ENCODE measurements around the gene SUPT20H.
"Not testable (repeated sequence)": the region's sequence is repeated elsewhere in the genome, so short reads cannot be mapped to it uniquely, and the experiment has no call there.

Gene SUPT20H

GRCh38 chr13:37070145-37070695 is 10.7 kb upstream of the SUPT20H start:
- DNase-seq (ENCODE audit: low read depth in 2 of 3, low spot score in 2 of 3), result no peak

DNA sequence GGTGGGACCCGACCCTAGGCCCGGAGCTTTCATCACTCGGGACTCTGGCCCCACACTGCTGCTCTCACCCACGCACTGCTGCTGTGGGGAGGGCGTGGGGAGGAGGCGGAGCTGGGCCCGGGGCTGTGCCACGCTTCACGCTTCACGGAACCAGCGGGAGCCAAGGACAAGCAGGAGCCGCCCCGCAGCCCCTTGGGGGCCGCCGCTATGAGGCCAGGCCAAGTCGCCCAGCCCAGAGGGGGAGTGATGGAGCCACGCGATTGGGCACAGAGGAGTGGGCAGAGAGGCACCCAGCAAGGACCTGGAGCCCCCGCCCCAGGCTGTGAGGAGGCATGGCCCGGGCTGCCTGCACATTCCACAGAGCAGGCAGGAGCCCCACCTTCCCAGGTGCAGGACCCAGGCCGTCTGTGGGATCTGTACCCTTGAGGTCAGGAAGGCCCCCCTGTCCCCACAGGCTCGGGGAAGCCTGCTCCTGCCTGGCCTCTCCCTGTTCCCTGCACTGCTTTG is 10.2 kb upstream of the SUPT20H start:
- DNase-seq (ENCODE audit: low read depth in 2 of 3, low spot score in 2 of 3), result no peak

DNA sequence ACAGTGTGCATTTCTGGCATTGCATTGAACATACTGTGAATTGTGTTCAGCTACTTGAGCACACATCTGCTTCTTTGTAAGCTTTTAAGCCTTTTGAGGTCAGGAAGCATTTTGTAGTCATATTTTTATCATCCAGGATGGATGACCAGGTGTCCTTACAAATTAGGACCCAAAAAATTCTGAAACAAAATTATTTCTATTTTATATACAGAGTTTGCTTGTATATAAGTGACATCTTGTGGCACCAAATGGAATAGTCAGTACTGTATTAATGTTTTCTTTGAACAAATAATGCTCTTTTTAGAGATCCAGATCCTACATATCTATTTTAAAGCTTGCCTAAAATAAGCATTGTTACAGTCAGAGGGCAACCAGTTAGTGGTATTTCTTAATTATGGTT is 9.5 kb upstream of the SUPT20H start:
- no peak for DNase-seq (ENCODE audit: low read depth in 2 of 3, low spot score in 2 of 3)

GRCh38 chr13:37067874-37068273 is 8.4 kb upstream of the SUPT20H start:
- no peak for DNase-seq (ENCODE audit: low read depth in 2 of 3, low spot score in 2 of 3)

GRCh38 chr13:37065890-37066526 is 6.5 kb upstream of the SUPT20H start:
- no peak for DNase-seq (ENCODE audit: low read depth in 2 of 3, low spot score in 2 of 3)

DNA sequence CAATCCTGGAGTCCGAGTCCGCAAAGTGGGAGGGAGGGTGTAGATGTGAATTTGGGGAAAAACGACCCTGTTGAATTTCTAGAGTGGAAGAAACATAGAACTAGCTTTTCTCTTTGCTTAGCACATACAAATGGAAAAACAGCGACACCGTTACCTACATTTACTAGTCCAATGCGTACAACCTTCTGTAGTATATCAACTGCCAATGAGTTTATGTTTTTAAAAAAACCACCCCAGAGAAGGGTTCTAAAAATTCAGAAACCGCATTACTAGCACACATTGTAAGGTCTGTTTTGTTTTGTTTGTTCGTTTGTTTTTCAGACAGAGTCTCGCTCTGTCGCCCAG is 332 bp upstream of the SUPT20H start:
- DNase-seq (ENCODE audit: low read depth in 2 of 3, low spot score in 2 of 3), result no peak

- not testable (repeated sequence) for DNase-seq (ENCODE audit: low read depth in 2 of 3, low spot score in 2 of 3)
Measured at GRCh38 chr13:37056228-37056627, 3.3 kb downstream of the SUPT20H start.

DNA sequence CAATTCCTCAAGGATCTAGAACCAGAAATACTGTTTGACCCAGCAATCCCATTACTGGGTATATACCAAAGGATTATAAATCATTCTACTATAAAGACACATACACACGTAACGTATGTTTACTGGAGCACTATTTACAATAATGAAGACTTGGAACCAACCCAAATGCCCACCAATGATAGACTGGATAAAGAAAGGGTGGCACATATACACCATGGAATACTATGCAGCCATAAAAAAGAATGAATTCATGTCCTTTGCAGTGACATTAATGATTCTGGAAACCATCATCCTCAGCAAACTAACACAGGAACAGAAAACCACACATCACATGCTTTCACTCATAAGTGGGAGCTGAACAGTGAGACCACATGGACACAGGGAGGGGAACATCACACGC is 6.4 kb downstream of the SUPT20H start:
- DNase-seq (ENCODE audit: low read depth in 2 of 3, low spot score in 2 of 3), result not testable (repeated sequence)

- no peak for DNase-seq (ENCODE audit: low read depth in 2 of 3, low spot score in 2 of 3)
Measured at GRCh38 chr13:37049810-37050209, 9.7 kb downstream of the SUPT20H start.

GRCh38 chr13:37047846-37048245 is 11.6 kb downstream of the SUPT20H start:
- no peak for DNase-seq (ENCODE audit: low read depth in 2 of 3, low spot score in 2 of 3)

DNA sequence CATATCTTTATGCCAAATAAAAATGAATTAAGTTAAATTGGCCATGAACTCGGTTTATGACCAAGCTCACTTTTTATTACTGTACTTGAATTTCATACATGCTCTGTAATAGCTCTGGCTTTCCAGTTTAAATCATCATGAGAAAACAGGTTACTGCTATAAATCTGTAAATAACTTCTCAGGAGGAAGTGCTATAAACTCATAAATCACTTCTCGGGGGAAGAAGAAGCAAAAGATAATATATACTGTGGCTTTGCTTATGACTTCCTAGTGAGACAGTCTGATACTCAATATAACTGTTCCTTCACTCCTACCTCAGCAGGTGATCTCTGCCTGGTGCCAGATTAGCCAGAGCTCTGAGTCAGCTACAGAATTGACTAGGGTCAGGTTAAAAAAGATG is 12.5 kb downstream of the SUPT20H start:
- DNase-seq (ENCODE audit: low read depth in 2 of 3, low spot score in 2 of 3), result no peak

- no peak for DNase-seq (ENCODE audit: low read depth in 2 of 3, low spot score in 2 of 3)
Measured at GRCh38 chr13:37046062-37046461, 13.4 kb downstream of the SUPT20H start.

DNA sequence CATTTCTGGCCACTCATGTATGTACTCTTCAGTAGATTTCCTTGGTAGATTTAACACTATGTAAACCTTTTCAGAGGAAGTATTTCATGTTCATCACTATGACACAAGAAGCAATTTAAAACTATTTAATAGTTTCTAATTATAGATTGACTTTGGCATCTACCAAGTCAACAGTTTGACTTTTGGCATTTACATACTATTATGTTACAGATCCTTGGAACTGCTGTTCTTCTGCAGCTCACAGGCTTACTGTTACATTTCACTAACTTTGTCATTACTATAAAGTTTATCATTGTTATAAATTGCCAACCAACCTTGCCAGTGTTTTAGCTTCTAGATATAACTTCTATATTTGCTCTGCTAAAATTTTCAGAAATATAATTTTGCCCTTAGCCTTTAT is 18.7 kb downstream of the SUPT20H start:
- no peak for DNase-seq (ENCODE audit: low read depth in 2 of 3, low spot score in 2 of 3)

DNA sequence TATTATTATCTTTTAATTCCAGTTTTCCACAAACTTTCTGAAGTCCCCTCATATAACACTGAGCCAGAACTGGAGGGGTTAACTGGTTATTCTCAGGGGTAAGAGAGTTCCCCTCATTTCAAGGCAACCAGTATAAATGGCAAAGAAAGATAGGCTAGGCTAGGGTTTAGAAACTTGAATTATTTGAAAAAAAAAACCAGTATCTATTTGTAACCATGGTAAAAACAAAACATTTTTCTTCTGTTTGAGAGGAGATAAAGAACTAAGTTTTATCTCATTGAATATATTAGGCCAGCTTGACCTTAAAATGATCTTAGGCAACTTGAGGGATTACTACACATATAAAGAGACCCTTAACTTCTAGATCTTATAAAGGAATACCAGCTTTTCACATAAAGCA is 19.6 kb downstream of the SUPT20H start:
- no peak for DNase-seq (ENCODE audit: low read depth in 2 of 3, low spot score in 2 of 3)

- no peak for DNase-seq (ENCODE audit: low read depth in 2 of 3, low spot score in 2 of 3)
Measured at GRCh38 chr13:37037241-37037640, 22.2 kb downstream of the SUPT20H start.

GRCh38 chr13:37029617-37030016 is 29.9 kb downstream of the SUPT20H start:
- DNase-seq (ENCODE audit: low read depth in 2 of 3, low spot score in 2 of 3), result no peak

DNA sequence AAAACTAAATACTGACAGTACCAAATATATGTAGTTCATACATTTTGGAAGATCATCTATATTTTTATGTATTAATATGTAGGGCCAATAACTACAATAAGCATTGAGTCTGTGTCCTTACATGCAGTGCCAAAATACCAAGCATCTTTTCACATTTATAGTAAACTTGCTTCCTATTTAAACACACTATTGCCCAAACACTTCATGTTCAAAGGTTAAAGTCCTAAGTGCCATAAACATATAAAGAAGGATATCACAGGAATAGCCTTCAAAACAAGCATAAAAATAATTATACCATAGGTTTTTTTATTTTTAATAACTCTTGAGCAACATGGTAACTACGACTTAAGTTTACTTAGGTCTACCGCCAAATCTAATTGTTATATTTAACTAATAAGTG is 31.8 kb downstream of the SUPT20H start:
- DNase-seq (ENCODE audit: low read depth in 2 of 3, low spot score in 2 of 3), result no peak

DNA sequence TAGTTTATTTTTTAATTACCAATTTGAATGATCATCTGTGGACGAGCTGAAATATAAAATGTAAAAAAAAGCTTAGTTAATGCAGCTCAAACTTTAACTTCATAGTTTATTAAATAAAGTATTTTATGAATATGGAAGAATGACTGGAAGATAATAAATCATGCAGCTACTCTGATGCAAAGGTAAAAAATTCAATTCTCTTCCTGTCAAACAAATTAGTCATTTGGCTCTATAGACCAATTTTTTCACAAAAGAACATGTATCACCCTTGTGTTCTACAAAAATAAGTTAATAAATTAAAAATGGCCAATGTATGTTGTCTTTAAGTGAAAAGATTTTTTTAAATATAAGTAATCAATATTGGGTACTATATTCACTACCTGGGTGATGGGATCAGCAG is 32.7 kb downstream of the SUPT20H start:
- DNase-seq (ENCODE audit: low read depth in 2 of 3, low spot score in 2 of 3), result no peak

GRCh38 chr13:37023871-37024270 is 35.6 kb downstream of the SUPT20H start:
- DNase-seq (ENCODE audit: low read depth in 2 of 3, low spot score in 2 of 3), result no peak

DNA sequence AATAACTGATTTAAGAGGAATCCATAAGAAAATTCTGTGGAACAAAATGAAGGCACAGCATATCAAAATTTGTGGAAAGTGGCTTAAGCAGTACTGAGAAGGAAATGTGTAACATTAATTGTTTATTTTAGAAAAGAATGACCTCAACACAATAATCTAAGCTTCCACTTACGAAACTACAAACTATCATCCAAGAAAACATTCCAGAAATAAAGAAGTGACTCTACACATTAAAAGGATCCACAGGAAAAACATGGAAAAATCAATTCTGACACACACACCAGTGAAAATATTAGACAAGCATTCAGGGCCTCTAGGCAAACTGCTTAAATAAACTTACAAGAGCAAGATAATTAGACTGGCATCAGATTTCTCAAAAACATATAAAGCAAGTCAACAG is 44.9 kb downstream of the SUPT20H start:
- DNase-seq (ENCODE audit: low read depth in 2 of 3, low spot score in 2 of 3), result no peak

DNA sequence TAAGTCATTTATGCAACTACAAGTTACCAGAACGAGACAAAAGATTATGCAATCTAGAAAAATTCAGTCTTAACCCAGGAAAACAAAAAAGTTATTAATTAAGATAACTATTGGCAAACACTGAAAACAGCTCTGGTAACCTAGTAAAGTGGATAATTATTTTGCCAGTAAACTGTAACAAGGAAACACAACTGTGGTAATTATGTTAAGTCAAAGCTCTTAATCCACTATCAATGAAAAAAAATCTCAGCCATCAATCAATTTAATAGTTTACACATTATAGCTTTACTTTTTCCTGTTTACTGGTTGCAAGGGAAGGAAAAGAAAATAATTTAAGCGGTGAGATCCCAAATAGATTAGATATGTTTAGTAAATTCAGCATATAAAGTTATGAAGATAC is 47.7 kb downstream of the SUPT20H start:
- DNase-seq (ENCODE audit: low read depth in 2 of 3, low spot score in 2 of 3), result no peak

DNA sequence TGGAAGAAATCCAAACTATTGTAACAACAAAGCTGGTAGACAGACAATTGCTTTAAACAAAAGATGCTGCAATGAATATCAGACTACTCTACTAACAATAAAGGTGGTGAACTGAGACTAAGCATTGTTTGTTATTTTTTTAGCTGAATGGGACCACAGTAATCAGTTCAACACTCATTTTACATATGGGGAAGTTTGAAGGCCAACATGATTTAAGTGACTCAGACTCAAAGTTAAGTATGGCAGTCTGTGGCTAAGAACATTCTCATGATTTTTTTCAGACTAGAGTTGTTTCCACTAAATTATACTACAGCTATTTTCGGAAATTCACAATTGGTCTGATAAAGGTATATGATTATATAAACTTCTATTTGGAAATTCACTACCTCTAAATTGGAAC is 48.5 kb downstream of the SUPT20H start:
- no peak for DNase-seq (ENCODE audit: low read depth in 2 of 3, low spot score in 2 of 3)

DNA sequence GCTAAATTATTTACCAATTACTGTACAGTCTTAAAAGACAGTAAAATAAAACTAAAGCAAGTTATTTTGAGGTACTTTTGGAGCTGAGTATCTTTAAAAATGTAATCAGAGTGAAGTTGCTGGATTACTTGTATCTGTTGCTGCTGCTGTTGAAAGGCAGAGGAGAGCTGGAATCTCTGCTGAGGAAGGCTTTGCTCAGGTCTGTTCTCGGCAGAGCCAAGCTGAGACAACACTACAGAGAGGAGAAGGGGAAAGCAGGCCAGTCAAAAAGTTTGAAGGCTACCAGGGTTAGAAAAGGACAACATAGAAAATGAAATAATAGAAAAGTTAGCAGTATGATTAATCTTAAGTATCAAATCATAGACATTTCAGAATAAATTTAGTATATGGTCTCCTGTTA is 49.1 kb downstream of the SUPT20H start:
- DNase-seq (ENCODE audit: low read depth in 2 of 3, low spot score in 2 of 3), result no peak
